ENCODE results near the gene SRL. TPM values are rescaled to one million over a fixed set of nuclear protein-coding genes. Genes with fewer than 3 reads are reported as not detected.

The SRL gene
- polyA plus RNA-seq (2012; rRNA removed) = not detected in 2 replicates
- polyA plus RNA-seq (2012; cell fraction: cytosol; rRNA removed) = 0.01 and 0.03 TPM in 2 replicates
- not detected in 2 replicates for polyA plus RNA-seq (2012; cell fraction: nucleus; rRNA removed)

- Histone ChIP-seq H3K9me3 (no peaks in the 10 kb centered on the region), H3K9ac (no peak within 1 kb of the TSS), H3K4me3 (ENCODE audit: low read depth in 2 of 2, low read length in 1 of 2) (no peak within 1 kb of the TSS), H2AFZ (ENCODE audit: low read depth) (no peak within 1 kb of the TSS), H4K20me1 (ENCODE audit: insufficient read depth) (no peaks in the 10 kb centered on the region), H3K4me1 (ENCODE audit: control insufficient read depth in 1 of 2, insufficient read depth in 2 of 2, low read depth in 1 of 2, low read length in 1 of 2) (peaks cover 0 to 2% of the 10 kb centered on the region in 2 experiments; a peak in 1 of 4 replicates), H3K27ac (ENCODE audit: low read depth in 2 of 2, low read length in 1 of 2) (no peak within 1 kb of the TSS), H3K27me3 (ENCODE audit: insufficient read depth) (no peaks in the 10 kb centered on the region), H3K4me2 (no peak within 1 kb of the TSS), H3F3A (replicated peaks; ENCODE audit: insufficient read depth) (no peaks in the 10 kb centered on the region), H3K79me2 (ENCODE audit: insufficient read depth) (no peaks in the 10 kb centered on the region), H3K36me3 (replicated peaks in 1 of 2; ENCODE audit: control insufficient read depth in 1 of 2, insufficient read depth in 2 of 2, low read length in 1 of 2) (no peaks in the 10 kb centered on the region), H3K9me2 (no peaks in the 10 kb centered on the region)
- ChIA-PET POLR2A (no interaction called here), CTCF (interaction anchor here (1.2 to 1.3 kb wide), 2 partner anchors 161 to 259 kb away, joined by 3 to 5 read pairs; no protein-coding TSS in a partner anchor)
- 58% methylated on average over 4 of the region's 12 CpGs for WGBS (ENCODE audit: low lambda C conversion rate)
- TF ChIP-seq ELF1 (IDR thresholded peaks at IDR 0.05) = no peak
- no peak for TF ChIP-seq RFX5 (IDR thresholded peaks at IDR 0.05; ENCODE audit: low read length)
- TF ChIP-seq TEAD4 (IDR thresholded peaks at IDR 0.05; ENCODE audit: borderline replicate concordance, insufficient read depth) = no peak
- TF ChIP-seq FOSL2 (IDR thresholded peaks at IDR 0.05; ENCODE audit: borderline replicate concordance, low read depth) = no peak
- no peak for TF ChIP-seq RAD21 (IDR thresholded peaks at IDR 0.05; ENCODE audit: low read length)
- TF ChIP-seq SMC3 (IDR thresholded peaks at IDR 0.05; ENCODE audit: low read depth, low read length) = no peak
- no peak for TF ChIP-seq JUND (IDR thresholded peaks at IDR 0.05)
- TF ChIP-seq NRF1 (IDR thresholded peaks at IDR 0.05; ENCODE audit: low read depth, low read length) = no peak
- TF ChIP-seq RCOR1 (IDR thresholded peaks at IDR 0.05; ENCODE audit: low read length) = no peak
- no peak for TF ChIP-seq RXRA (IDR thresholded peaks at IDR 0.05; ENCODE audit: borderline replicate concordance, low read depth)
- no peak for TF ChIP-seq CTCF (IDR thresholded peaks at IDR 0.05)
- TF ChIP-seq, protein P1, sequence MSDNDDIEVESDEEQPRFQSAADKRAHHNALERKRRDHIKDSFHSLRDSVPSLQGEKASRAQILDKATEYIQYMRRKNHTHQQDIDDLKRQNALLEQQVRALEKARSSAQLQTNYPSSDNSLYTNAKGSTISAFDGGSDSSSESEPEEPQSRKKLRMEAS (IDR thresholded peaks at IDR 0.05; ENCODE audit: low read depth) = no peak
- no peak for TF ChIP-seq ZBTB33 (IDR thresholded peaks at IDR 0.05; ENCODE audit: borderline replicate concordance, low read depth)
- TF ChIP-seq, protein P2, sequence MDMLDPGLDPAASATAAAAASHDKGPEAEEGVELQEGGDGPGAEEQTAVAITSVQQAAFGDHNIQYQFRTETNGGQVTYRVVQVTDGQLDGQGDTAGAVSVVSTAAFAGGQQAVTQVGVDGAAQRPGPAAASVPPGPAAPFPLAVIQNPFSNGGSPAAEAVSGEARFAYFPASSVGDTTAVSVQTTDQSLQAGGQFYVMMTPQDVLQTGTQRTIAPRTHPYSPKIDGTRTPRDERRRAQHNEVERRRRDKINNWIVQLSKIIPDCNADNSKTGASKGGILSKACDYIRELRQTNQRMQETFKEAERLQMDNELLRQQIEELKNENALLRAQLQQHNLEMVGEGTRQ (IDR thresholded peaks at IDR 0.05; ENCODE audit: borderline replicate concordance, low read depth, low read length) = no peak
- DNase-seq = peak; percentile 9
Observed at GRCh38 chr16:4241928-4242283, at the start of gene SRL. TSS of gene SRL (minus strand) at chr16:4242080. CDS start at chr16:4242067, 13 bp downstream.
